NT2/D1 (cell line): Measurements from ENCODE around the gene MZT2B.
"Not testable (repeated sequence)": the region's sequence is repeated elsewhere in the genome, so short reads cannot be mapped to it uniquely, and the experiment has no call there.

ENCODE experiments used
- YY1 ChIP-seq: IDR thresholded peaks from 2 replicates; pipeline ENCODE4 v1.6.1; 2011; ENCODE audit not compliant: insufficient read length, insufficient read depth
- ZNF274 ChIP-seq: IDR thresholded peaks from 2 replicates; pipeline ENCODE4 v1.6.1; 2011; ENCODE audit warnings: mild to moderate bottlenecking, low read depth, low read length

GRCh38 chr2:130169163-130169562 is 12.9 kb upstream of the MZT2B start:
- not testable (repeated sequence) for TF ChIP-seq YY1, ZNF274
